Skeletal muscle tissue (tissue), 4 donors: ENCODE results near the gene PEX5L. TPM values are rescaled to one million over a fixed set of nuclear protein-coding genes. Genes with fewer than 3 reads are reported as not detected.

Experiments
- H3K27ac ChIP-seq: one replicate; pipeline ENCODE4 v1.7.0; 2013; ENCODE audit warnings: mild to moderate bottlenecking, low read depth, low read length, inconsistent platforms
- H3K27me3 ChIP-seq, 3 donors: one replicate each; pipeline ENCODE4 v1.7.0; 2013; ENCODE audit warnings: low read length in 3 of 3; ENCODE audit not compliant: control insufficient read depth in 3 of 3, insufficient read depth in 3 of 3
- H3K36me3 ChIP-seq, 3 donors: one replicate each; pipeline ENCODE4 v1.7.0; 2013; ENCODE audit warnings: low read length in 3 of 3; ENCODE audit not compliant: control insufficient read depth in 3 of 3, insufficient read depth in 3 of 3
- H3K4me1 ChIP-seq, 3 donors: one replicate each; pipeline ENCODE4 v1.7.0; 2013; ENCODE audit warnings: low read length in 3 of 3, mild to moderate bottlenecking in 3 of 3; ENCODE audit not compliant: control insufficient read depth in 3 of 3, insufficient read depth in 3 of 3
- H3K4me3 ChIP-seq, 3 donors: one replicate each; pipeline ENCODE4 v1.7.0; 2013; ENCODE audit warnings: low read length in 3 of 3
- H3K9ac ChIP-seq, 3 donors: one replicate each; pipeline ENCODE4 v1.7.0; 2013; ENCODE audit warnings: low read length in 3 of 3, mild to moderate bottlenecking in 3 of 3, moderate library complexity in 2 of 3, low read depth in 1 of 3
- H3K9me3 ChIP-seq, 3 donors: one replicate each; pipeline ENCODE4 v1.7.0; 2013; ENCODE audit warnings: low read length in 3 of 3; ENCODE audit not compliant: control insufficient read depth in 3 of 3
- total RNA-seq: library from RNA; depleted of rRNA; stranded (reverse); fragments of >200 nt; gene quantifications from one replicate; pipeline ENCODE4 v1.2.3, GENCODE V29; 2014
- donor health status: Osteomylitis.

The PEX5L gene
- total RNA-seq, 1 donor from 2014 or later = not detected

DNA sequence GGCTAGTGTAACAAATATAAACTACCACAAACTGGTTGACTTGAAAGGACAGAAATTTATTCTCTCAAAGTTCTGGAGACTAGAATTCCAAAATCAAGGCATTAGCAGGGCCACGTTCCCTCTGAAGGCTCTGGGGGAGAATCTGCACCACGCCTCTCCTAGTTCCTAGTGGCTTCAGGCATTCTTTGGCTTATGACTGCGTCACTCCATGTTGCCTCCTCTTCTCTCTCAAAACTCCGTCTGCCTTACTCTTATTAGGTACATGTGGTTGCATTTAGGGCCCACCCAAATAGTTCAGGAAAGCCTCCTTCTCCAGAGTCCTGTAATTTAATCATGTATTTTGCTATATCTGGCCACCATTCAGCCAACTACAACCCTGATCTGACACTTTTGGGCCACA, 174.8 kb downstream of the PEX5L start:
- H3K27ac ChIP-seq = no peak overlapping the region

GRCh38 chr3:179861292-179861691, 175.4 kb downstream of the PEX5L start:
- H3K9me3 ChIP-seq = no peaks in the 10 kb centered on the region
- H3K9ac ChIP-seq = no peak overlapping the region
- H3K36me3 ChIP-seq = no peaks in the 10 kb centered on the region
- no peak overlapping the region for H3K27ac ChIP-seq
- H3K4me3 ChIP-seq = no peak overlapping the region
- no peaks in the 10 kb centered on the region for H3K4me1 ChIP-seq
- no peaks in the 10 kb centered on the region for H3K27me3 ChIP-seq

More for the DNA sequence above, 174.8 kb downstream of the PEX5L start:
- Histone ChIP-seq H3K4me1 (no peaks in the 10 kb centered on the region), H3K9ac (no peak overlapping the region), H3K36me3 (no peaks in the 10 kb centered on the region), H3K27me3 (no peaks in the 10 kb centered on the region), H3K4me3 (no peak overlapping the region), H3K9me3 (no peaks in the 10 kb centered on the region)

DNA sequence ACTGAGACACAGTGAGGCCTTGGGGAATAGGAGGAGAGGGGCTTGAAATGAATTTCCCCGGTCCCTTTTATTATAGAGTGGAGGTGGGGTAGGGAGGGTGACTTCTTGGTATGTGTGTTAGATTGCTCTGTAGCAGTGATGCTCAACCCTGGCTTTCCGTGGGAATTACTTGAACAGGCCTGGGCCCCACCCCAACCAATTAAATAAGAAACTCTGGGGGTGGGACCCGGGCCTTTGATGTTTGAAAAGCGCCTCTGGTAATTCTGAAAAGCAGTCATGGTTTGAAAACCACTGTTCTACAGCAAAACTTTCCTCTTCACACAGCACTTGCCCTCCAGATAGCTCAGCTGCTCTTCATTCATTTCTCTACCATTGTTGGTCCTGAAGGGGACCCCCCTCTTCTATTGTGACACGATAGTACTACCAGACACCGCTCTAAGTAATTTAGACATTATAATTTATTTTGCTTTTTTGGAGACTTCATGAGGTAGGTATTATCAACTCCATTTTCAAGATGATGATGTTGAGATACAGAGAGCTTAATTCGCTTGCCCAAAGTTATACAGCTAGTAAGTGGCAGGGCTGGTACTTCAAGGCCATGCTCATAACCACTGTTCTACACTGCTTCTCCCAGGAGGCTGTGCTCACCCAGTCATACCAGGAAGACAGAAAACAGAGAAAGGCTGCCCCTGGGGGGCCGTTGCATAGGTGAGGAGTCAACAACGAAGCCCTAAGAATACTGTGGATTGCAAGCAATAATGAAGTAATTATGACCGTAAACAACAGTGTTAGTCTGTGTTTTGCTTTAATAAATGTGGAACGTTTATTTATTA, 176.2 kb downstream of the PEX5L start:
- H3K4me3 ChIP-seq = no peak overlapping the region
- H3K9ac ChIP-seq = no peak overlapping the region
- no peak overlapping the region for H3K27ac ChIP-seq
- H3K36me3 ChIP-seq = no peaks in the 10 kb centered on the region
- no peaks in the 10 kb centered on the region for H3K27me3 ChIP-seq
- no peaks in the 10 kb centered on the region for H3K9me3 ChIP-seq
- H3K4me1 ChIP-seq = no peaks in the 10 kb centered on the region

DNA sequence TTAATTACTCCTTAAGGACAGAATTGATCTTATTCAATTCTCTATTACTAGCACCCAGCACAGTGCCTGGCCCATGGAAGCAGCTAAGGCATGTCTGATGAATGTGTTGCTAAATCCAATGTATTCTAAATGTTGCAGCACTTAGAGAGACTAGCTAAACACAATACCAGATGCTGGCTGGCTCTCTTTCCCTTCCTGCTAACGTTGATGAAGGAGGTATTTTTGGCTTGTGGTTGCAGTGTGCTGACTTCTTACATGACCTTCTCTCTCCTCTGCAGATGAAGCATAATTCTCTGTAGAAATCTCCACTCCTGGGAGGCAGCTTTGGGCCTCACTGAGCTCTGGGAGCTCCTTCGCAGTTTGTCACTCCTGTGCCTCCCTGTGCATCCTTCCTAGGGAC, 183.6 kb downstream of the PEX5L start:
- no peak overlapping the region for H3K27ac ChIP-seq
- H3K27me3 ChIP-seq = no peaks in the 10 kb centered on the region
- H3K9me3 ChIP-seq = no peaks in the 10 kb centered on the region
- H3K4me1 ChIP-seq = peaks cover 0 to 2% (median 0%) of the 10 kb centered on the region in 3 donors
- no peaks in the 10 kb centered on the region for H3K36me3 ChIP-seq
- no peak overlapping the region for H3K9ac ChIP-seq
- H3K4me3 ChIP-seq = no peak overlapping the region

GRCh38 chr3:179852142-179852905, 184.4 kb downstream of the PEX5L start:
- Histone ChIP-seq H3K4me1 (peaks cover 0 to 2% (median 0%) of the 10 kb centered on the region in 3 donors), H3K9me3 (no peaks in the 10 kb centered on the region), H3K27me3 (no peaks in the 10 kb centered on the region), H3K36me3 (no peaks in the 10 kb centered on the region), H3K4me3 (no peak overlapping the region), H3K9ac (no peak overlapping the region), H3K27ac (no peak overlapping the region)

- H3K9ac ChIP-seq = no peak overlapping the region
- H3K27ac ChIP-seq = no peak overlapping the region
- no peak overlapping the region for H3K4me3 ChIP-seq
- H3K9me3 ChIP-seq = no peaks in the 10 kb centered on the region
- H3K36me3 ChIP-seq = no peaks in the 10 kb centered on the region
- H3K27me3 ChIP-seq = no peaks in the 10 kb centered on the region
- H3K4me1 ChIP-seq = peaks cover 0 to 2% (median 0%) of the 10 kb centered on the region in 3 donors
Observed at GRCh38 chr3:179848711-179849110, 188.0 kb downstream of the PEX5L start.

GRCh38 chr3:179842061-179842460, 194.7 kb downstream of the PEX5L start:
- H3K36me3 ChIP-seq = no peaks in the 10 kb centered on the region
- H3K27me3 ChIP-seq = no peaks in the 10 kb centered on the region
- no peak overlapping the region for H3K27ac ChIP-seq
- no peak overlapping the region for H3K9ac ChIP-seq
- no peaks in the 10 kb centered on the region for H3K4me1 ChIP-seq
- no peak overlapping the region for H3K4me3 ChIP-seq
- no peaks in the 10 kb centered on the region for H3K9me3 ChIP-seq

DNA sequence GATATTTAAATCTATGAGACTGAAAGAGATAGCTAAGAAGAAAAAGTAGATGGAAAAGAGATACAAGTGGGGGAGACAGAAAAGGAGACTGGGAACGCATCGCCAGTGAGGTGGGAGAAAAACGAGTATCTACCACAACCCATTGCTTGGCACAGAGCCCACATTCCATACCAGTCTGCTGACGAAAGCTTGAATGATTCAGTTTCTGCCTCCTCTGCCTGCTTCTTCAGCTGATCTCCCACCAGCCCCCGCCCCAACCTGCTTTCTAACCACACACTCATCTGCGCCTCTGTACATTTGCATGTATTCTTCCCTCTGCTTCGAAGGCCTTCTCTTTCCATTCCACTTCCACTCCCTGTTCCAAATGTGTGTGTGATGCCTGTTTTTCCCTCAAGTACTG, 195.8 kb downstream of the PEX5L start:
- no peak overlapping the region for H3K27ac ChIP-seq
- no peaks in the 10 kb centered on the region for H3K9me3 ChIP-seq
- H3K27me3 ChIP-seq = no peaks in the 10 kb centered on the region
- H3K36me3 ChIP-seq = no peaks in the 10 kb centered on the region
- no peak overlapping the region for H3K9ac ChIP-seq
- no peaks in the 10 kb centered on the region for H3K4me1 ChIP-seq
- H3K4me3 ChIP-seq = no peak overlapping the region

DNA sequence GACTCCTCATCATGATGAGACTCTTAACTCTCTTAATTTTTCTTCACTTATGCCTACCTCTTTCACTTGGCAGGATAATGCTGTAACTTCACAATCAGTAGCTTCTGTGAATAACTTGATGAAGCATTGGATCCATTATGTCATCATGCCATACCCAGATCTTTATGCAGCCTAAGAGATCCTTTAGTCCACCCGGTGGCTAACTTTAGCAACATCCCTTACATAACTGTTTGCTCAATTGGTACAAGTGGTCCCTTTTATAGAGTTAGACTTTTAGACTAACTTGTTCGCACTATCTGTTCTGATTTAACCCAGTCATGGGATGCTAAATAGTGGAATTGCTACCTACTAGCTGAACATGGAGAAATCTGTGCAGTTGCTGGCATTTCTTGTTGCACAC, 199.4 kb downstream of the PEX5L start:
- H3K27me3 ChIP-seq = no peaks in the 10 kb centered on the region
- no peaks in the 10 kb centered on the region for H3K36me3 ChIP-seq
- H3K27ac ChIP-seq = no peak overlapping the region
- no peak overlapping the region for H3K9ac ChIP-seq
- no peaks in the 10 kb centered on the region for H3K4me1 ChIP-seq
- no peaks in the 10 kb centered on the region for H3K9me3 ChIP-seq
- H3K4me3 ChIP-seq = no peak overlapping the region

DNA sequence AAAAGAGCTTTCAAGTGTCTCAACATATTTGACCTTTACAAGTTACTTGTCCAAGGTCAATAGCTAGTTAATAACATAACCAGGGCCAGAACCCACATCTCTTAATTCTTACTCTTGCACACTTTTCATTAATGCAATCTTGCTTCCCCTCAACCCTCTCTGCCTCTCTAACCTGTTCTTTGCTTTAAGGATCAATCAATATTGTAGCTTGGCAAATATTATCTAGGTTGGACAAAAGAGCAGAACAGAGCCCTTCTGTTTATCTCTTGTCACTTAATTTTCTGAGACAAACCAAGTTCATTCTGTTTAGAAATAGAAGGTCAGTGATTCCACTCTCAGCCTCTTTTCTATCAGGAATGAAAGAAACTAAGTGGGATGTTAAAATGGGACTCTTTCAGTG, 203.4 kb downstream of the PEX5L start:
- Histone ChIP-seq H3K4me3 (no peak overlapping the region), H3K27me3 (no peaks in the 10 kb centered on the region), H3K4me1 (no peaks in the 10 kb centered on the region), H3K9me3 (no peaks in the 10 kb centered on the region), H3K36me3 (no peaks in the 10 kb centered on the region), H3K27ac (no peak overlapping the region), H3K9ac (no peak overlapping the region)
